C4-2B (cell line): ENCODE measurements around the gene IGSF5.

Source experiments
- ZFX ChIP-seq: fragments of 450-650 bp; IDR thresholded peaks from 2 replicates; pipeline ENCODE4 v1.6.1; 2017
- TF ChIP-seq, protein P1 (sequence below): fragments of 450-650 bp; conservative IDR thresholded peaks from 2 replicates; pipeline ENCODE4 v1.5.1; 2017; ENCODE audit warnings: mild to moderate bottlenecking

GRCh38 chr21:39696196-39696595, 48.8 kb upstream of the IGSF5 start:
- no peak for TF ChIP-seq ZFX
- TF ChIP-seq, protein P1, sequence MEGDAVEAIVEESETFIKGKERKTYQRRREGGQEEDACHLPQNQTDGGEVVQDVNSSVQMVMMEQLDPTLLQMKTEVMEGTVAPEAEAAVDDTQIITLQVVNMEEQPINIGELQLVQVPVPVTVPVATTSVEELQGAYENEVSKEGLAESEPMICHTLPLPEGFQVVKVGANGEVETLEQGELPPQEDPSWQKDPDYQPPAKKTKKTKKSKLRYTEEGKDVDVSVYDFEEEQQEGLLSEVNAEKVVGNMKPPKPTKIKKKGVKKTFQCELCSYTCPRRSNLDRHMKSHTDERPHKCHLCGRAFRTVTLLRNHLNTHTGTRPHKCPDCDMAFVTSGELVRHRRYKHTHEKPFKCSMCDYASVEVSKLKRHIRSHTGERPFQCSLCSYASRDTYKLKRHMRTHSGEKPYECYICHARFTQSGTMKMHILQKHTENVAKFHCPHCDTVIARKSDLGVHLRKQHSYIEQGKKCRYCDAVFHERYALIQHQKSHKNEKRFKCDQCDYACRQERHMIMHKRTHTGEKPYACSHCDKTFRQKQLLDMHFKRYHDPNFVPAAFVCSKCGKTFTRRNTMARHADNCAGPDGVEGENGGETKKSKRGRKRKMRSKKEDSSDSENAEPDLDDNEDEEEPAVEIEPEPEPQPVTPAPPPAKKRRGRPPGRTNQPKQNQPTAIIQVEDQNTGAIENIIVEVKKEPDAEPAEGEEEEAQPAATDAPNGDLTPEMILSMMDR: no peak
